Activated naive CD4-positive, alpha-beta T cell treated with anti-CD3 and anti-CD28 coated beads, Interleukin-2, amount 10 ng/mL, durations not matched to agents 7 days and 5 days (primary cell): Measurements from ENCODE around the gene RBM20.
"Not testable (repeated sequence)": the region's sequence is repeated elsewhere in the genome, so short reads cannot be mapped to it uniquely, and the experiment has no call there.

Experiments
- CTCF ChIA-PET: fragments of 350-600 bp; sonication (Branson Sonifier 250); formaldehyde crosslinking; loops from one replicate; lab custom pipeline; 2021; ENCODE audit warnings: antibody characterized with exemption; lab: Charles Lee
- DNase-seq: peaks from one replicate; pipeline ENCODE4 v3.0.0-alpha.2; 2020
- H3K27ac Mint-ChIP-seq: one replicate; pipeline ENCODE4 v1.8.0; 2021; ENCODE audit warnings: mild to moderate bottlenecking, moderate library complexity, mixed read lengths
- H3K27me3 Mint-ChIP-seq: one replicate; pipeline ENCODE4 v1.8.0; 2021; ENCODE audit warnings: mild to moderate bottlenecking, mixed read lengths
- H3K36me3 Mint-ChIP-seq: one replicate; pipeline ENCODE4 v1.8.0; 2021; ENCODE audit warnings: mixed read lengths
- H3K4me1 Mint-ChIP-seq: one replicate; pipeline ENCODE4 v1.8.0; 2021; ENCODE audit warnings: mixed read lengths
- H3K4me3 Mint-ChIP-seq: one replicate; pipeline ENCODE4 v1.8.0; 2021; ENCODE audit warnings: mild to moderate bottlenecking, moderate library complexity, mixed read lengths
- H3K9me3 Mint-ChIP-seq: one replicate; pipeline ENCODE4 v1.8.0; 2021; ENCODE audit warnings: mixed read lengths

RBM20 gene

DNA sequence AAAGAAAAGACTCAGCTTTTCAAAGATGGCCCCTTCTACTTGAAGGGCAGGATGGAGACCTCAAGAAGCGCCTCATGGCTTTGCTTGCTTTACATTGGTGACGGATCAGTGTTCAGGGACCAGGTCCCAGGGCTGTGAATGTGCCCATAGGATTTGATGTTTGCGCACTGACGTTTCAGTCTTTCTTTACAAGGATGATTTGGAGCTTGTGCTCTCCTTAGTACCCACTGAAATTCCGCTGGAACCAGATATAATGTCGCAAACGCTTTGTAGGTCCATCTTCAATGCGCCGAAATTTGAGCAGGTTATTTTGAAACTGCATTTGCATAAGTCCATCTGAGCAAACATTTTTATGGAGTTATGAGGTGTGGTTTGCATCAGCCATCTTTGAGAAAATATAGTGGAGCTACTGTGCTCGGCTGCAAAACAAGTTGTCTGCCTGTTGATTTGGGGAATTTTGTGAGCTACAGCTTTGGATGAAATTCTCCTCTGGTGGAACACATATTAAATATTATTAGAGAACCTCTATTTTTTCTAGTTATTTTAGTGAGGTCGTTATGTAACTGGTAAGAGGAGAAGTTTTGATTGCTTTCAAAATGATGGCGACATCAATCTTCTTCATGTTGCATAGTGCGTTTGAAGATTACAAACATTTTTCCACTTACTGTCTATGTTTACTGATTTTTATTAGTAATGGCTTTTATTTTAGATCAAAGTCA lies 2.4 kb downstream of the RBM20 start:
- Mint-ChIP-seq H3K27ac (no peak overlapping the region), H3K27me3 (peaks cover 64% of the 10 kb centered on the region), H3K9me3 (no peaks in the 10 kb centered on the region), H3K4me1 (peaks cover 34% of the 10 kb centered on the region), H3K4me3 (no peak overlapping the region), H3K36me3 (peaks cover 2% of the 10 kb centered on the region)
- DNase-seq: no peak
- CTCF ChIA-PET: interaction anchor here (1.3 kb wide), 1 partner anchor 38 kb away, joined by 3 read pairs; no protein-coding TSS in a partner anchor

DNA sequence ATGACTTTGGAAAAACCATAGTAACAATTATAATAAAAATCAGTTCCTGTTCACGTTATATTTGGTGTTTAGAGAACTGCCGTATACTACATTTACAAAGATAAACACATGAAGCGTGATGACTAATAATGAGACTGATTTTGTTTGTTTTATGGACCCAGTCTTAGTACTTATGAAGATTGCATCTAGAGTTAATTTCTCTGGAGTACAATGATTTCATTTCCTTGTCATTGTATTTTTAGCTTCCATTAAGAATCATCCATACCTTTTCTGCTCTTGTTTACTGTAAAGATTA lies 2.9 kb downstream of the RBM20 start:
- no peak overlapping the region for H3K4me3 Mint-ChIP-seq
- no peak overlapping the region for H3K27ac Mint-ChIP-seq
- H3K27me3 Mint-ChIP-seq: peaks cover 64% of the 10 kb centered on the region
- peaks cover 36% of the 10 kb centered on the region for H3K4me1 Mint-ChIP-seq
- CTCF ChIA-PET: interaction anchor here (1.3 kb wide), 1 partner anchor 38 kb away, joined by 3 read pairs; no protein-coding TSS in a partner anchor
- H3K36me3 Mint-ChIP-seq: peaks cover 2% of the 10 kb centered on the region
- no peak for DNase-seq
- no peaks in the 10 kb centered on the region for H3K9me3 Mint-ChIP-seq

DNA sequence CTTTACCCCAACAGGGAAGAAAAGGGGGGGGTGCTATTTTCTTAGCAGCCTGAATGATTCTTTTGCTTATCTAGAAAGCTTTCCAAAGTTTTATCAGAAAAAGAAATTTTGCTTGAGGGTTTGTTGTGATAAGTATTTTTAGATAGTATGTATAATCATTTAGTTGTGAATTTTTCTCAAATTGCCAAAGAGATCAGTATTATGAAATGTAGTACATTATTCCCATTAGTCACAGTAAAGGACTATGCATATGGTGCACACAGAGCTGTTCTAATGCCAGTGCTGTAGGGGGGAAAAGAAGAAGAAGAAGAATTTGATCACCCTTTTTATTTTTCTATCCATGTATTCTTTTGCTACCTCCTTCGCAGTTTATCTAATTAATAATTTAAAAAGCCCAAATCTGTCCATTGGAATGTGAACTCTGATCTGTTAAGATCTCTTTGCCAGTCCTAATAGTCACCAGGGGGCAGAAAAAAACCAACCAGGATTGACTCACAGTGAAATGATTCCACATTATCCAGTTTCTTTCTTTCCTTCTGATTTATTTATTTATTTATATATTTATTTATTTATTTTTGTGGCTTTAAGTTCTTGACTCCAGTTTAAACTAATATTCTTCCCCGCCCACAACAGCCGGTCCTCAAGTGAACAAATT lies 4.7 kb downstream of the RBM20 start:
- no peak for DNase-seq
- H3K36me3 Mint-ChIP-seq: no peaks in the 10 kb centered on the region
- H3K27ac Mint-ChIP-seq: no peak overlapping the region
- no peaks in the 10 kb centered on the region for H3K9me3 Mint-ChIP-seq
- peaks cover 57% of the 10 kb centered on the region for H3K27me3 Mint-ChIP-seq
- no peak overlapping the region for H3K4me3 Mint-ChIP-seq
- H3K4me1 Mint-ChIP-seq: peaks cover 28% of the 10 kb centered on the region
- CTCF ChIA-PET: interaction anchor here (1.6 kb wide), 1 partner anchor 14 kb away, joined by 4 read pairs; no protein-coding TSS in a partner anchor

DNA sequence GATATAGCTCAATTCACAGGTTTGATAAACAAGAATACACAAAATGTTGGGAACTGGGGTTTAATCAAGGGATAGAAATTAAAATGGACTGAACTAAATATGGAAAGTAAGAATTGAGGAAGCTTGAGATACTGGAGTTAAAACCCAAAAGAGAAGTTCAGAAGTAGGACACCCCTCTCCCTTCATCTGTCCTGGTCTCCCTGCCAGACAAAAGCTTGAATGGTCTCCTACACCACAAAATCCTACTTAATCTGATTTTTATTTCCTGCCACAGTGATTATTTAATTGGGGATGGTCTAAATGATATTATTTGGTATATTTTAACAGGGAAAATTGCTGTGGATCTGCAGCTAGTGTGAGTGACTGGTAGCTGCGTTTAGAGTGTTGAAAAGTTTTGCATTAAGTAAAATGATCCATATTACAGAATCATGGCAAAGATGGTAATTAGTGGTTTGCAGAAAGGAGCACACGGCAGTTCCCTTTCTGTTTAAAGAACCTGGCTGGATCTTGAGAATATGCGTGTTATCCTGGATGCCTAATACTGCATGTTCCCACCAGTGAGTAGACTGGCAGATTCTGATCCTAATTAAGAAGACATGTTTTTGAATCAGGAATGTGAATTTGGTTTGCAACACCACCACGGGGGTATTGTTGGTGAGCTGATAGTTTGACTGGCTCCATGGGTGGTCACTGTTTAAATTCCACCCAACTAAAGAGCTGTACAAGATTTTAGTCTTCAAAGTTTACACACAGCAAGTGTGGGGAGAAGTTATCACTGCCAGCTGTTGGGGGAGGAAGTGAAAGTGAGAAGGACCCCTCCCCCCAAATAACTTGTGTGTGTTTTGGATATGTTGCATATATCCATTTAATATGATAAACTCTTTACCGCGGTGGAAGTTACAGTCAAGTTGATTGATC lies 5.5 kb downstream of the RBM20 start:
- peaks cover 26% of the 10 kb centered on the region for H3K4me1 Mint-ChIP-seq
- CTCF ChIA-PET: interaction anchor here (1.0 to 1.6 kb wide), 2 partner anchors 13 to 39 kb away, joined by 3 to 4 read pairs; no protein-coding TSS in a partner anchor
- H3K9me3 Mint-ChIP-seq: no peaks in the 10 kb centered on the region
- peaks cover 50% of the 10 kb centered on the region for H3K27me3 Mint-ChIP-seq
- DNase-seq: no peak
- H3K36me3 Mint-ChIP-seq: no peaks in the 10 kb centered on the region
- no peak overlapping the region for H3K27ac Mint-ChIP-seq
- H3K4me3 Mint-ChIP-seq: no peak overlapping the region

DNA sequence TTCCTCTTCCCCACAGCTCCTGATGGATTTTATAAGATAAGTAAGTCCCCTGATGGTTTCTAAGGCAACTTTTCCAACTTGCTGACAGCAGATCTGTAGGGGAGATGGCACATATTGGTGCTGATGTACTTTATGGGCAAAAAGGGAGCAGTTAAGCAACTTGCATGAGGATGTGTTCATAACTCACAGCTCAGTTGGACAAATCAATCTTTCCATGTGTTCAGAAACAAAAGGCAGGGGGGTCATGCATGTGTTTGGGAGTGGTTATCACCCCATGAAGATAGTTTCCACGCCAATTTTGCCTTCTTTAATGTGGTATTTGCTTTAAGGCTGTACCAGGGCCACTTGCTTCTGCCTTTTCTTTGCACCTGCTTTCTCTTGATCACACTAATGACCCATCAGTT lies 6.1 kb downstream of the RBM20 start:
- H3K27me3 Mint-ChIP-seq: peaks cover 43% of the 10 kb centered on the region
- H3K27ac Mint-ChIP-seq: no peak overlapping the region
- CTCF ChIA-PET: interaction anchor here (1.0 to 1.6 kb wide), 2 partner anchors 12 to 40 kb away, joined by 3 to 4 read pairs; no protein-coding TSS in a partner anchor
- no peaks in the 10 kb centered on the region for H3K36me3 Mint-ChIP-seq
- no peaks in the 10 kb centered on the region for H3K9me3 Mint-ChIP-seq
- no peak for DNase-seq
- no peak overlapping the region for H3K4me3 Mint-ChIP-seq
- H3K4me1 Mint-ChIP-seq: peaks cover 22% of the 10 kb centered on the region

DNA sequence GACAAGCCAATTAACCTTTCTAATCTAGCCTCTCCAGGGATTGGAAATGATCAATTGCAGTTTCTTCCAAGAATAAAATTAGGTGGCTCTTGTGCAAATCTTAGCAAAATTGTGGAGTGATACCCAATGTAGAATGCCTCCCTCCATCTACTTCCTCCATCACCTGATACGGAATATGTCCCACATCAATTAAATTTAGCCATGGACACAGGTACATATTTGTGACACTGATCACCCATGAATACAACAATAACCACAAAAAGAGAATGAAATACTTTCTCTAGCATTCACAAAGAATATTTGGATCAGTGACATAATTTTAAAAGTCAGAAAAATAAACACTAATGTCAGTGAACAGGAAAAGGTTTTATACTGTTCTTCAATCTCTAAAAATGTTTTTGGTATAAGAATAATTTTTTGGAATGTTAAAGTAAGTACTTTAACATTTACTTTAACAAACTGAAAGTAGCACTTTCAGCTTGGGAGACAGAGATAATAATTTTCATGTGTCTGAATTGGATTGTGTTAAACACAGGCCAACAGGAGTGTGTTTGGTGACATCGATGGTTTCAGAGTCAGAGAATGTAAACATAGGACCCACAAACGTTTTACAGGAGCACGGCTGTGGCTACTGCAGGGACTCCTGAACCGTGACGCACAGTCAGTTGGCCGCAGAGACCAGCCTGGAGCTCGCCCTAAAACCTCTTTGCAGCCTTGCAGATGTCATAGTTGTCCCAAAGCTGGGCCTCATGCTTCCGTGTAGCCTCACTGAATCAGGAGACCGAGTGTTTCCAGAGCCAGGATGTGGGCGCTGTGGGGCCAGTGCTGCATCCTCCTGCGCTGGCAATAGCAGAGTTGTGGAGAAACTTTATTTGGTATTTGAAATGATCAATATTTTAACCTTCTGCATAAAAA lies 7.2 kb downstream of the RBM20 start:
- H3K4me3 Mint-ChIP-seq: no peak overlapping the region
- CTCF ChIA-PET: interaction anchor here (0.9 to 1.1 kb wide), 3 partner anchors 10 to 258 kb away, joined by 3 to 4 read pairs (median 4); no protein-coding TSS in a partner anchor
- peak; percentile 52 for DNase-seq
- H3K9me3 Mint-ChIP-seq: no peaks in the 10 kb centered on the region
- H3K27me3 Mint-ChIP-seq: peaks cover 36% of the 10 kb centered on the region
- H3K27ac Mint-ChIP-seq: no peak overlapping the region
- H3K36me3 Mint-ChIP-seq: no peaks in the 10 kb centered on the region
- H3K4me1 Mint-ChIP-seq: peaks cover 21% of the 10 kb centered on the region

DNA sequence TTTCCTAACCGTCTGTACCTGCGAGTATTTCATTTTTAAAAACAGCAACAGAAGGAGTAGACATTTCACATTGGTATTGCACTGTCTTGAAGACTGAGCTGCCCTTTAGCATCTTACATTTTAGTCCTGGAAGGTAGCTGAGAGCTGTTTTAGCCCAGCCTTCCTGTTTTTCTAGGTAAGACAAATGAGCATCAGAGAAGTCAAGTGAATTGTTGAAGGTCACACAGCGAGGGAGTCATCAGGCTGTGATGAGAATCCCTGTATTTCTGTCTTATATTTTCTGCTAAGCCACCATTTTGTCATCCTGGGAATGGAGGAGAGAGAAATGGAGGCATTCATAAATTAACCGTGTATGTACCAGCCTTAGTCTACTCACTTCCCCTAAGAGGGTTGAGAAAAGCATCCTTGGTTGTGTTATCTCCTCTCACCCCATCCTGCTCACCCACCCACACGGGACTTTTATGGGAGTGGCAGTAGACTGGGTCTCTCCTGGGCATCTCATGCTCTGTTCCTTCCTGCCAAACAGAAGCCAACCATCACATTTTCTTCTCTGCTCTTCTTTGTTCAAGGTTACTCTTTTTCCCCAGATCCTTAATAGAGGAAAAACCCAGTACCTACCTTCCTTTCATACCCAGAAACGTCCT lies 8.5 kb downstream of the RBM20 start:
- Mint-ChIP-seq H3K36me3 (no peaks in the 10 kb centered on the region), H3K27ac (no peak overlapping the region), H3K4me3 (no peak overlapping the region), H3K9me3 (no peaks in the 10 kb centered on the region), H3K4me1 (peaks cover 21% of the 10 kb centered on the region), H3K27me3 (peaks cover 34% of the 10 kb centered on the region)
- CTCF ChIA-PET: interaction anchor here (0.7 to 1.4 kb wide), 2 partner anchors 29 to 346 kb away, joined by 3 to 6 read pairs; no protein-coding TSS in a partner anchor
- no peak for DNase-seq

DNA sequence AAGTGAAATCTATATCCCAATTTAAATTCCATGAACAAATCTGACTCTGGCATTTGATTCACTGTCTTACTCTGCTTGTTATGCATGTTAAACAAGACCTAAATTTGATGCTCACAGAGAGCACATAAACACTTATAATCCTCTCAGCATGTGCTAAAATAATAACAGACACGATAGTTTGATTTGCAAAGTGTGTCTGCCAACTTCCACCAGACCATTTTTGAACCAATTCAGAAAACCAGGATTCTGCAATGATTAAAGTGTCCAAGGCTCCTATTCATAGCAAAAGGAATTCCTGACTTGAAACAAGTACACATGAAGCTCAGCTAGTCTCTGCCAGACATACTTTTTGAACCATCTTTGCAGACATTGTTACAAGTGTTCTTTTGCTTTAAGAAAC lies 11.2 kb downstream of the RBM20 start:
- CTCF ChIA-PET: no interaction called here
- H3K27ac Mint-ChIP-seq: no peak overlapping the region
- H3K4me1 Mint-ChIP-seq: peaks cover 21% of the 10 kb centered on the region
- H3K9me3 Mint-ChIP-seq: no peaks in the 10 kb centered on the region
- H3K27me3 Mint-ChIP-seq: peaks cover 32% of the 10 kb centered on the region
- H3K36me3 Mint-ChIP-seq: no peaks in the 10 kb centered on the region
- no peak for DNase-seq
- no peak overlapping the region for H3K4me3 Mint-ChIP-seq

DNA sequence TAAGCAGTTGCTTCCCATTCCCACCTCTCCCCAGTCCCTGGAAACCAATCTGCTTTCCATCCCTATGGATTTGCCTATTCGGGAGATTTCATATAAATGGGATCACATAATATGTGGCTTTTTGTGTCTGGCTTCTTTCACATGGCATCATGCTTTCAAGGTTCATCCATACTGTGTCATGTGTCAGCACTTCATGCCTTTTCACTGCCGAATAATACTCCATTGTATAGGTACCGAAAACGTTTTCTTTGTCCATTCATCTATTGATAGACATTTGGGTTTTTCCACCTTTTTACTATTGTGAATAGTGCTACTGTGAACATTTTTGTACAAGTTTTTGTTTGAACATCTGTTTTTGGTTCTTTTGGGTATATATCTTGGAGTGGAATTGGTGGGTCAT lies 12.5 kb downstream of the RBM20 start:
- no peak overlapping the region for H3K4me3 Mint-ChIP-seq
- no peak overlapping the region for H3K27ac Mint-ChIP-seq
- no peaks in the 10 kb centered on the region for H3K9me3 Mint-ChIP-seq
- H3K27me3 Mint-ChIP-seq: peaks cover 28% of the 10 kb centered on the region
- CTCF ChIA-PET: no interaction called here
- H3K36me3 Mint-ChIP-seq: no peaks in the 10 kb centered on the region
- DNase-seq: no peak
- peaks cover 17% of the 10 kb centered on the region for H3K4me1 Mint-ChIP-seq

DNA sequence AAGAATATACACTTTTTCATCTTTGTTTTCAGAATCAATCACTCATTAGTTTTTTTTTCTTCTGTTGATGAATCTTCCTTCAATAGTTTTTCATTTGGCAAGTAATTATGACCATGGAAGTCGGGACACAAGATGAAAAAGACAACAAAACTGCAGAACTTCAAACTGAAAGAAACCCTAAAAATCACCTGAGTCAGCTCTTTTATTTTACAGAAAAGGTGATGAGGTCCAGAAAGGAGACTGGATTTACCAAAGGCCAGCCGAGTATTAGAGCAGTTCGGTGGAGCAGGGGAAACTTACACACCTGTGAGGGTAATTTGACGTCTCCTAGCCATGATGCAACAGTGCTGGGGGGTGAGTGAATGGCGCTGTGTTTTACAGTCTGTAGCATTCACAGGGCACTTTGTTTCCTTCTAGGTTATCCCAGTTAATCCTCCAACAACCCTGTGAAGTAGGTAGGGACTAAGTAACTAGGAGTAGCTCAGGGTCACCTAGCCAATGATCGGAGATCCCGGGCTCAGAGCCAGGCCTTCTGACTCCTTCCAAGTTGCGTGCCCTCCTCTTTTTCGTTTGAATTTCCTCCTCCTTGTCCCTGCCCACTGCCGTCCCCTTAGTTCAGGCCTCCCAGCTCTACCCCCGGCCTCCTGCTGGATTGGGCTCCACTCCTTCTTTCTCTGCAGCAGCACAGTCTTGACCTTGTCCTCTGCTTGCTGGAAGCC lies 14.0 kb downstream of the RBM20 start:
- Mint-ChIP-seq H3K4me3 (no peak overlapping the region), H3K36me3 (no peaks in the 10 kb centered on the region), H3K4me1 (peaks cover 12% of the 10 kb centered on the region), H3K27ac (no peak overlapping the region), H3K27me3 (peaks cover 25% of the 10 kb centered on the region), H3K9me3 (no peaks in the 10 kb centered on the region)
- CTCF ChIA-PET: interaction anchor here (2.7 kb wide), 1 partner anchor 14 kb away, joined by 13 read pairs; no protein-coding TSS in a partner anchor
- DNase-seq: no peak

DNA sequence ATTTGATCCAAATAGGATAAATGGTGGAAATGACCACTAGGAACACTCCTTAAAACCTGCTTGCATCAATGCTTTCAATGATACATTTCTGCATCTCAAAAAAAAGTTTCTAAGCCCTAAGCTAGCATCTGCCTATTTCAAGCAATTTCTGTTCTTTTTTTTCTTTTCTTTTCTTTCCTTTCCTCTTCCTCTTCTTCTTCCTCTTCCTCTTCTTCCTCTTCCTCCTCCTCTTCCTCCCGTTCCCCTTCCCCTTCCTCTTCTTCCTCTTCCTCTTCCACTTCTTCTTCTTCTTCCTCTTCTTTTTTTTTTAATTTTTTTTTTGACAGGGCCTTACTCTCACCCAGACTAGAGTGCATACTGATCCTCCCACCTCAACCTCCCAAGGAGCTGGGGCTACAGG lies 15.4 kb downstream of the RBM20 start:
- Mint-ChIP-seq H3K27me3 (peaks cover 20% of the 10 kb centered on the region), H3K27ac (no peak overlapping the region), H3K36me3 (no peaks in the 10 kb centered on the region), H3K9me3 (no peaks in the 10 kb centered on the region), H3K4me1 (peaks cover 11% of the 10 kb centered on the region), H3K4me3 (no peak overlapping the region)
- no peak for DNase-seq
- CTCF ChIA-PET: interaction anchor here (2.7 kb wide), 1 partner anchor 12 kb away, joined by 13 read pairs; no protein-coding TSS in a partner anchor

DNA sequence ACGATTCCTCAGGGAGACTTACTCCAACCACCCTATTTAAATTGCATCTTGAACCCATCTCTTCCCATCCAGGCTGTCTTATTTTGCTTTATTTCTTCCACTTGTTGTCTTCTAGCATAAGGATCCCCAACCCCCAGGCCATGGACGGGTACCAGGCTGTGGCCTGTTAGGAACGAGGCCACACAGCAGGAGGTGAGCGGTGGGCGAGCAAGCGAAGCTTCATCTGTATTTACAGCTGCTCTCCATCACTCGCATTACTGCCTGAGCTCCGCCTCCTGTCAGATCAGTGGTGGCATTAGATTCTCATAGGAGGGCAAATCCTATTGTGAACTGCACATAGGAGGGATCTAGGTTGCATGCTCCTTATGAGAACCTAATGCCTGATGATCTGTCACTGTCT lies 16.2 kb downstream of the RBM20 start:
- H3K27ac Mint-ChIP-seq: not testable (repeated sequence)

More for the DNA sequence above, 16.2 kb downstream of the RBM20 start:
- H3K4me3 Mint-ChIP-seq, H3K36me3 Mint-ChIP-seq, DNase-seq, H3K9me3 Mint-ChIP-seq: not testable (repeated sequence)
- Mint-ChIP-seq H3K27me3 (peaks cover 24% of the 10 kb centered on the region), H3K4me1 (peaks cover 11% of the 10 kb centered on the region)
- CTCF ChIA-PET: interaction anchor here (2.7 kb wide), 1 partner anchor 12 kb away, joined by 13 read pairs; no protein-coding TSS in a partner anchor
